CD14-positive monocyte (primary cell): ENCODE measurements around the gene C14orf39. TPM values are rescaled to one million over a fixed set of nuclear protein-coding genes. Genes with fewer than 3 reads are reported as not detected.

Experiments used
- DNase-seq, 3 donors: peaks; one replicate each; pipeline ENCODE4 v3.0.0-alpha.2; 2011 to 2022
- H2AFZ ChIP-seq: 2 replicates; pipeline ENCODE4 v1.6.0; 2012; ENCODE audit warnings: mild to moderate bottlenecking, low read depth, low read length, inconsistent platforms; ENCODE audit not compliant: insufficient read depth, poor library complexity, severe bottlenecking
- H3K27ac ChIP-seq, 2 donors: 1 replicate in 1 of 2; 2 replicates in 1 of 2; pipeline ENCODE4 v1.5.1; 2012 to 2013; ENCODE audit warnings: low read length in 2 of 2, control low read depth in 1 of 2, inconsistent platforms in 1 of 2, low read depth in 1 of 2, mild to moderate bottlenecking in 1 of 2
- H3K27me3 ChIP-seq, 2 donors: one replicate each; pipeline versions ENCODE4 v1.6.0 to v1.6.1; 2011 to 2013; ENCODE audit warnings: low read length in 2 of 2; ENCODE audit not compliant: control insufficient read depth in 2 of 2, insufficient read depth in 2 of 2
- H3K36me3 ChIP-seq, 2 donors: replicated peaks in 1 of 2; 1 replicate in 1 of 2; 2 replicates in 1 of 2; pipeline versions ENCODE4 v1.5.1 to v1.6.1; 2012 to 2013; ENCODE audit warnings: low read length in 2 of 2, control low read depth in 1 of 2, inconsistent platforms in 1 of 2, mild to moderate bottlenecking in 1 of 2; ENCODE audit not compliant: insufficient read depth in 2 of 2, control insufficient read depth in 1 of 2
- H3K4me1 ChIP-seq, 2 donors: 1 replicate in 1 of 2; 2 replicates in 1 of 2; pipeline versions ENCODE4 v1.5.1 to v1.6.1; 2012 to 2013; ENCODE audit warnings: low read length in 2 of 2, control low read depth in 1 of 2, inconsistent platforms in 1 of 2, mild to moderate bottlenecking in 1 of 2, moderate library complexity in 1 of 2; ENCODE audit not compliant: insufficient read depth in 2 of 2, control insufficient read depth in 1 of 2
- H3K4me2 ChIP-seq: replicated peaks from 2 replicates; pipeline ENCODE3; 2012; ENCODE audit warnings: low read length, moderate library complexity, mild to moderate bottlenecking; ENCODE audit not compliant: poor library complexity, severe bottlenecking; ENCODE audit errors: extremely low read depth
- H3K4me3 ChIP-seq, 3 experiments: fragments of 200-600 bp in 1 of 3; sonication (generic) in 1 of 3; replicated peaks in 1 of 3; 1 replicate in 2 of 3; 2 replicates in 1 of 3; pipeline ENCODE4 v1.5.1; 2011 to 2013; ENCODE audit warnings: low read length in 3 of 3, mild to moderate bottlenecking in 3 of 3, control low read depth in 2 of 3, low read depth in 2 of 3, inconsistent platforms in 1 of 3, moderate library complexity in 1 of 3
- H3K79me2 ChIP-seq: 2 replicates; pipeline ENCODE4 v1.6.0; 2012; ENCODE audit warnings: mild to moderate bottlenecking, control low read depth, inconsistent platforms, low read length, moderate library complexity; ENCODE audit not compliant: insufficient read depth
- H3K9ac ChIP-seq: 2 replicates; pipeline ENCODE4 v1.6.0; 2017; ENCODE audit warnings: low read length, mild to moderate bottlenecking; ENCODE audit not compliant: insufficient read depth, poor library complexity, severe bottlenecking
- H3K9me3 ChIP-seq, 2 donors: replicated peaks in 1 of 2; 1 replicate in 1 of 2; 2 replicates in 1 of 2; pipeline versions ENCODE4 v1.5.1 to v1.6.1; 2012 to 2013; ENCODE audit warnings: low read length in 2 of 2, control low read depth in 1 of 2; ENCODE audit not compliant: control insufficient read depth in 1 of 2, insufficient read depth in 1 of 2
- H4K20me1 ChIP-seq: 2 replicates; pipeline ENCODE4 v1.6.0; 2012; ENCODE audit warnings: mild to moderate bottlenecking, low read length, control low read depth, moderate library complexity; ENCODE audit not compliant: insufficient read depth
- H3K27ac Mint-ChIP-seq, 7 donors: one replicate each; pipeline ENCODE4 v1.8.0; 2020; ENCODE audit warnings: mild to moderate bottlenecking in 7 of 7, mixed read lengths in 7 of 7, moderate library complexity in 6 of 7, inconsistent platforms in 2 of 7
- H3K27me3 Mint-ChIP-seq, 3 donors: one replicate each; pipeline ENCODE4 v1.8.0; 2021 to 2022; ENCODE audit warnings: low read depth in 3 of 3, mild to moderate bottlenecking in 3 of 3, mixed read lengths in 3 of 3, moderate library complexity in 3 of 3, inconsistent platforms in 1 of 3
- H3K36me3 Mint-ChIP-seq, 2 donors: one replicate each; pipeline ENCODE4 v1.8.0; 2020; ENCODE audit warnings: mixed read lengths in 2 of 2, inconsistent platforms in 1 of 2, mild to moderate bottlenecking in 1 of 2
- H3K4me1 Mint-ChIP-seq: one replicate; pipeline ENCODE4 v1.8.0; 2020; ENCODE audit warnings: mild to moderate bottlenecking, mixed read lengths
- H3K4me3 Mint-ChIP-seq, 2 donors: one replicate each; pipeline ENCODE4 v1.8.0; 2020; ENCODE audit warnings: mild to moderate bottlenecking in 2 of 2, mixed read lengths in 2 of 2, moderate library complexity in 1 of 2
- H3K9me3 Mint-ChIP-seq, 7 donors: one replicate each; pipeline ENCODE4 v1.8.0; 2020 to 2022; ENCODE audit warnings: mixed read lengths in 7 of 7, mild to moderate bottlenecking in 6 of 7, moderate library complexity in 6 of 7, inconsistent platforms in 2 of 7
- WGBS: methylation state at CpG from one replicate; pipeline ENCODE4 v1.1.5; 2013; ENCODE audit warnings: missing lambda C conversion rate; ENCODE audit not compliant: insufficient coverage; 5-methylcytosine and 5-hydroxymethylcytosine counted together
- intact Hi-C, 2 donors: fragments of 100-400 bp; cut with micrococcal nuclease; formaldehyde crosslinking; loops; one replicate each; pipeline versions ENCODE4 v1.15.0 to v1.15.1; 2023
- polyA plus RNA-seq, 3 donors: library from polyadenylated mRNA; depleted of rRNA in 1 of 3; unstranded in 2 of 3; stranded (reverse) in 1 of 3; fragments of 300-500 nt in 2 of 3; fragments of >200 nt in 1 of 3; fragmentation: Illumina TruSeq in 2 of 3; gene quantifications; 1 replicate in 2 of 3; 2 replicates in 1 of 3; pipeline ENCODE4 v1.2.3, GENCODE V29; 2012 to 2021
- TF ChIP-seq, protein P1 (sequence below): fragments of 200-600 bp; IDR thresholded peaks from one replicate; pipeline ENCODE4 v1.8.0; 2022; ENCODE audit warnings: antibody characterized with exemption, mild to moderate bottlenecking

Gene C14orf39
- polyA plus RNA-seq, 3 donors = not detected

DNA sequence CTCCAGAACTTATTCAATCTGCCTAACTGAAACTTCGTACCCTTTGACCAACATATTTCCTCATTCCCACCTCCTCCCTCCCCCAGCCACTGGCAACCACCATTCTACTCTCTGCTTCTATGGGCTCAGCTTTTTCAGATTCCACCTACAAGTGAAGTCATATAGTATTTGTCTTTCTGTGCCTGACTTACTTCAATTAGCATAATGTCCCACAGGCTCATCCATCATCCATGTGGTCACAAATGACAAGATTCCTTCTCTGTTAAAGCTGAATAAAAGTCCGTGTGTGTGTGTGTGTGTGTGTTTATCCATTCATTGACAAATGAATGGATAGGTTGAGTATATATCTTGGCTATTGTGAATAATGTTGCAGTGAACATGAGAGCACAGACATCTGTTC is 1.3 kb upstream of the C14orf39 start:
- DNase-seq = no peak
- no peaks in the 10 kb centered on the region for H4K20me1 ChIP-seq
- H3K9me3 ChIP-seq = peaks cover 0 to 13% of the 10 kb centered on the region in 2 donors
- no peak overlapping the region for H2AFZ ChIP-seq
- H3K79me2 ChIP-seq = no peaks in the 10 kb centered on the region
- no peak overlapping the region for H3K4me3 ChIP-seq
- Mint-ChIP-seq H3K27ac (no peak overlapping the region), H3K27me3 (peaks cover 18 to 38% (median 22%) of the 10 kb centered on the region in 3 donors), H3K9me3 (peaks cover 0 to 10% (median 6%) of the 10 kb centered on the region in 7 donors), H3K4me3 (no peak overlapping the region), H3K36me3 (no peaks in the 10 kb centered on the region), H3K4me1 (peaks cover 2% of the 10 kb centered on the region)
- H3K4me2 ChIP-seq = no peak overlapping the region
- H3K36me3 ChIP-seq = no peaks in the 10 kb centered on the region
- no peak overlapping the region for H3K9ac ChIP-seq
- intact Hi-C loops = no loop called here
- 60% methylated on average over 1 of the region's 2 CpGs for WGBS
- H3K4me1 ChIP-seq = no peaks in the 10 kb centered on the region
- no peak overlapping the region for H3K27ac ChIP-seq
- H3K27me3 ChIP-seq = peaks cover 50 to 70% of the 10 kb centered on the region in 2 donors
- TF ChIP-seq, protein P1, sequence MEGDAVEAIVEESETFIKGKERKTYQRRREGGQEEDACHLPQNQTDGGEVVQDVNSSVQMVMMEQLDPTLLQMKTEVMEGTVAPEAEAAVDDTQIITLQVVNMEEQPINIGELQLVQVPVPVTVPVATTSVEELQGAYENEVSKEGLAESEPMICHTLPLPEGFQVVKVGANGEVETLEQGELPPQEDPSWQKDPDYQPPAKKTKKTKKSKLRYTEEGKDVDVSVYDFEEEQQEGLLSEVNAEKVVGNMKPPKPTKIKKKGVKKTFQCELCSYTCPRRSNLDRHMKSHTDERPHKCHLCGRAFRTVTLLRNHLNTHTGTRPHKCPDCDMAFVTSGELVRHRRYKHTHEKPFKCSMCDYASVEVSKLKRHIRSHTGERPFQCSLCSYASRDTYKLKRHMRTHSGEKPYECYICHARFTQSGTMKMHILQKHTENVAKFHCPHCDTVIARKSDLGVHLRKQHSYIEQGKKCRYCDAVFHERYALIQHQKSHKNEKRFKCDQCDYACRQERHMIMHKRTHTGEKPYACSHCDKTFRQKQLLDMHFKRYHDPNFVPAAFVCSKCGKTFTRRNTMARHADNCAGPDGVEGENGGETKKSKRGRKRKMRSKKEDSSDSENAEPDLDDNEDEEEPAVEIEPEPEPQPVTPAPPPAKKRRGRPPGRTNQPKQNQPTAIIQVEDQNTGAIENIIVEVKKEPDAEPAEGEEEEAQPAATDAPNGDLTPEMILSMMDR = no peak

DNA sequence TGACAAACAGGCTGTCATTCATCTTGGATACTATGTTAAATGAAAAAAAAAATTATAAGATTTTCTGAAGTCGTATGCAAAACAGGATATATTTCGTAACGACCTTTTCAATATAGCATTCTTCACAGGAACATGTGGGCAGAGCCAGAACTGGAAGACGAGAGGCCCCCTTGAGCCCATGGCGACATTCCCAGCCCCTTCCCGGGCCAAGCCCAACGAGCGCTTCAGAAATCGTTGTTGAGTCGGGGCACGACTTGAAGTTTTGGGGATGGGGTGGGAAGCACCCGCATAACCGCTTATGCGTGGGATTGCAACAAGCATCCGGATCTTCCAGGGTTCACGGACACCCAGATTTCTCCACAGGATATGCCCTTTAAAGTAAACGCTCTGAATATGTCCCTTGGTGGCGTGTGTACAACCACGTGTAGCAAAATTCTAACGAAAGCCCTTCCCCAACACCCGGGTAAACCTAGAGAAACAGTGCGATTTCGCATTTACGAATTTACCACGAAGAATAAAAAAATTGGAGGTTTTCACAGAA is 736 bp downstream of the C14orf39 start:
- Mint-ChIP-seq H3K9me3 (peaks cover 0 to 14% (median 8%) of the 10 kb centered on the region in 7 donors), H3K4me1 (peaks cover 2% of the 10 kb centered on the region), H3K27me3 (peaks cover 19 to 36% (median 24%) of the 10 kb centered on the region in 3 donors), H3K27ac (no peak overlapping the region), H3K4me3 (peak overlapping the region in 1 of 2 donors; percentile 39), H3K36me3 (no peaks in the 10 kb centered on the region)
- no peaks in the 10 kb centered on the region for H3K4me1 ChIP-seq
- peaks cover 0 to 13% of the 10 kb centered on the region in 2 donors for H3K9me3 ChIP-seq
- no peaks in the 10 kb centered on the region for H3K79me2 ChIP-seq
- TF ChIP-seq, protein P1 = no peak
- no peaks in the 10 kb centered on the region for H4K20me1 ChIP-seq
- no peak overlapping the region for H3K4me2 ChIP-seq
- H3K4me3 ChIP-seq = no peak overlapping the region
- no peak overlapping the region for H3K9ac ChIP-seq
- no peak for DNase-seq
- no peak overlapping the region for H3K27ac ChIP-seq
- H3K36me3 ChIP-seq = no peaks in the 10 kb centered on the region
- peaks cover 48 to 69% of the 10 kb centered on the region in 2 donors for H3K27me3 ChIP-seq
- intact Hi-C loops = no loop called here
- 4% methylated on average over 22 of the region's 25 CpGs for WGBS
- no peak overlapping the region for H2AFZ ChIP-seq
